ENCODE data around the gene LYST.
A peak's percentile ranks its signal among the peaks of the same experiment; 100 is the strongest.
"Not testable (repeated sequence)": the region's sequence is repeated elsewhere in the genome, so short reads cannot be mapped to it uniquely, and the experiment has no call there.

Gene LYST

DNA sequence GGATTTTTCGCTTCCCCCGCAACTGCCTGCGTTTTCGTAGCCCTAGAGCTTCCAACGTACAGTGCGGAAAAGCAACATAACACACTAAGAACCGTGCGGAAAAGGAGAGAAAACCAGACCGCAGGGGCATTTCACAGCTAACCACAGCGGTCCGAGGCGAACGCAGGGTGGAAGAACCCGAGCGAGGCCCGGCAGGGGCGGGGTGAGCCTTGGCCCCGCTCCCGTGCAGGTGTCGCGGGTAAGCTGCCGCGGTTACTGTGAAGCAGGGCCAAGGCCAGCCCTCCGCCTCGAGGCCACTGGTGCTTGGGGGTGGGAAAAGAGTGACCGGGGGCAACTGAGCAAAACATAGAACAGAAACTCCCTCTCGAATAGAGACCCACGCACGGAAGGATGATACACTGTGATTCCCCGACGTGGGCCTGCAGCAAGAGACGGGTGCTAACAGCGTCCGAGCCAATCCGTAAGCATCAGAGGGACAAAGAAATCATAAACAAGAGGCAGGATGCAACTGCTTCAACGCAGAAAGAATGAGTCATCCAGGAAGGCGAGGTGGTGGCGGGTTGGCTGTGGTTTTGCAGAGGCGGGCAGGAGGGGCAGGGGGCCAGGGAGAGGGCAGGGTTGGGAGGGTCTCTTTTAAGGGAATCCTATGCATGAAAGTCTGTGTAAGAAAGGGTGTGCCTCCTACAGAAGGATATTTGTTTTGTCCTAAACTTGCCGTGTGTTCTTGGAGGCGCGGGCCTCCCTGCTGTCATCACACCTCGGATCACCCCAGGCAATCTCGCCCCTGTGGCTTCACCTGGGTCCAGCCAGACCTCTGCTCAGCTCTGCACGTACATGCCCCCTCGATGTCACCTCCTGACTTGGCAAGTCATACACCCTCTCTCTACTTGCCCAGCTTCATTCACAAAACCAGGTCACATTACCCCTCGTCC, 224.4 kb downstream of the LYST start:
- Histone ChIP-seq H3K9ac (no peak overlapping the region), H3K27me3 (ENCODE audit: control insufficient read depth, insufficient read depth, low read length) (no peaks in the 10 kb centered on the region), H3K27ac (no peak overlapping the region), H3K4me2 (ENCODE audit: low read length) (no peak overlapping the region), H3K9me3 (ENCODE audit: control insufficient read depth, low read length) (no peaks in the 10 kb centered on the region), H3K36me3 (ENCODE audit: control insufficient read depth, insufficient read depth, low read length) (no peaks in the 10 kb centered on the region), H2AFZ (peak overlapping the region; percentile 20), H3K4me1 (no peaks in the 10 kb centered on the region), H3K4me3 (ENCODE audit: low read depth, low read length) (no peak overlapping the region), H3K79me2 (no peaks in the 10 kb centered on the region)
- TF ChIP-seq, protein P1, sequence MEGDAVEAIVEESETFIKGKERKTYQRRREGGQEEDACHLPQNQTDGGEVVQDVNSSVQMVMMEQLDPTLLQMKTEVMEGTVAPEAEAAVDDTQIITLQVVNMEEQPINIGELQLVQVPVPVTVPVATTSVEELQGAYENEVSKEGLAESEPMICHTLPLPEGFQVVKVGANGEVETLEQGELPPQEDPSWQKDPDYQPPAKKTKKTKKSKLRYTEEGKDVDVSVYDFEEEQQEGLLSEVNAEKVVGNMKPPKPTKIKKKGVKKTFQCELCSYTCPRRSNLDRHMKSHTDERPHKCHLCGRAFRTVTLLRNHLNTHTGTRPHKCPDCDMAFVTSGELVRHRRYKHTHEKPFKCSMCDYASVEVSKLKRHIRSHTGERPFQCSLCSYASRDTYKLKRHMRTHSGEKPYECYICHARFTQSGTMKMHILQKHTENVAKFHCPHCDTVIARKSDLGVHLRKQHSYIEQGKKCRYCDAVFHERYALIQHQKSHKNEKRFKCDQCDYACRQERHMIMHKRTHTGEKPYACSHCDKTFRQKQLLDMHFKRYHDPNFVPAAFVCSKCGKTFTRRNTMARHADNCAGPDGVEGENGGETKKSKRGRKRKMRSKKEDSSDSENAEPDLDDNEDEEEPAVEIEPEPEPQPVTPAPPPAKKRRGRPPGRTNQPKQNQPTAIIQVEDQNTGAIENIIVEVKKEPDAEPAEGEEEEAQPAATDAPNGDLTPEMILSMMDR (IDR thresholded peaks at IDR 0.05) = no peak

DNA sequence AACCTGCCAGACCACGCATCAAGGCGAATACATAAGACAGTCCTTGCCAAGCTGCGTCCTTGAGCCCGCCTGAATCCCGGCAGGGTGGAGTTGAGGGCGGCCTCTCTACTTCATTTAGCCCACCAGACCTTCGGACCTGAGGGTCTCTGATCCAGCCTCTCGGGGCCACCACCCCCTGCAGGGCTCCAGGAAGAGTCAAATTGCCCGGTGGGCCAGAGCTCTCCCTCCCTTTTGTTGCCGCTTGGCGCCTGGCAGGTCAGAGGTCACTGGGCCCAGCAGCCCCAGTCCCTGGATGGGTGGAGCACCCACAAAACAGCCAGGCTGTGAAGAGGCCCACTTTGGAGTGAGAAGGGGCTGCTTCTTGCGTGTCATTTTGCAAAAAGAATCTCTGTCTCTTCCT, 226.1 kb downstream of the LYST start:
- Histone ChIP-seq H3K4me2 (ENCODE audit: low read length) (no peak overlapping the region), H3K79me2 (no peaks in the 10 kb centered on the region), H3K4me1 (no peaks in the 10 kb centered on the region), H3K27ac (no peak overlapping the region), H3K9ac (no peak overlapping the region), H2AFZ (no peak overlapping the region), H3K27me3 (ENCODE audit: control insufficient read depth, insufficient read depth, low read length) (no peaks in the 10 kb centered on the region), H3K9me3 (ENCODE audit: control insufficient read depth, low read length) (no peaks in the 10 kb centered on the region), H3K36me3 (ENCODE audit: control insufficient read depth, insufficient read depth, low read length) (no peaks in the 10 kb centered on the region), H3K4me3 (ENCODE audit: low read depth, low read length) (no peak overlapping the region)
- TF ChIP-seq, protein P1 (IDR thresholded peaks at IDR 0.05) = no peak

DNA sequence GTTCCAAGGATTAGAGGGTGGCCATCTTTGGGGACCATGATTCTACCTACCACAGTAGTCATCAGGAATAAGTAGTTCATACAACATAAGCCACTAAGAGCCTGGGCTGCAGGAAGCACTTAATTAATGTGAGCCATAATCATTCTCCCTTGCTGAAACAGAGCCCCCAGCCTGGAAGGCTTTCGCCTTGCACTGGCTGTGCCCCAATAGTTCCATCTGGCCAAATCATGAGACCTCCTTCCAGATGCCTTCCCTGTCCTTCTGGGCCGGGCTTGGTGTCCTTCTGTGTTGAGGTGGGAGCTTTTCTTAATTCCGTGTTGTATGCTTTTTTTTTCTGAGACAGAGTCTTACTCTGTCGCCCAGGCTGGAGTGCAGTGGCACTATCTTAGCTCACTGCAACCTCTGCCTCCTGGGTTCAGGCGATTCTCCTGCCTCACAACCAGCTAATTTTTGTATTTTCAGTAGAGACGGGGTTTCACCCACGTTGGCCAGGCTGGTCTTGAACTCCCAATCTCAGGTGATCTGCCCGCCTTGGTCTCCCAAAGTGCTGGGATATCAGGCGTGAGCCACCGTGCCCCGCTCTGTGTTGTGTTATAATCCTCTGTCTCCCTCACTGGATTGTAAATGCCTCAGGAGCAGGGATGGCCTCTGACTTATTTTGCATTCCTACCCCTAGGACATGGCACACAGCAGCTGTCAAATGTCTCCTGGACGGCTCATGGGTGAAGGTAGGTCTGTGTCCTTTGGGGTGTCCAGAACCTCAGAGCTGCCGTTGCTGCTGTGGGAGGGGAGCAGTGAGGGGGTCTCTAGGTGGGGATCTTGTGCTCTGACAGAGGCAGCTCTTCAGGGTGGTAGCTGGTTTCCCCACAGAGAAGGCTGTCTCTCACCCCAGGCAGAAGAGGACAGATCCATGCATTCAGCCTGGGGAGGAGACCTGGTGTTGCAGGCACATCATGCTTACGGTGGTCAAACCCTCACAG, 227.2 kb downstream of the LYST start:
- no peak overlapping the region for H2AFZ ChIP-seq
- no peaks in the 10 kb centered on the region for H3K36me3 ChIP-seq (ENCODE audit: control insufficient read depth, insufficient read depth, low read length)
- H3K9me3 ChIP-seq (ENCODE audit: control insufficient read depth, low read length) = no peaks in the 10 kb centered on the region
- H3K4me3 ChIP-seq (ENCODE audit: low read depth, low read length) = no peak overlapping the region
- no peak overlapping the region for H3K27ac ChIP-seq
- H3K9ac ChIP-seq = no peak overlapping the region
- H3K4me2 ChIP-seq (ENCODE audit: low read length) = no peak overlapping the region
- TF ChIP-seq, protein P1 (IDR thresholded peaks at IDR 0.05) = no peak
- no peaks in the 10 kb centered on the region for H3K4me1 ChIP-seq
- H3K79me2 ChIP-seq = no peaks in the 10 kb centered on the region
- H3K27me3 ChIP-seq (ENCODE audit: control insufficient read depth, insufficient read depth, low read length) = no peaks in the 10 kb centered on the region

DNA sequence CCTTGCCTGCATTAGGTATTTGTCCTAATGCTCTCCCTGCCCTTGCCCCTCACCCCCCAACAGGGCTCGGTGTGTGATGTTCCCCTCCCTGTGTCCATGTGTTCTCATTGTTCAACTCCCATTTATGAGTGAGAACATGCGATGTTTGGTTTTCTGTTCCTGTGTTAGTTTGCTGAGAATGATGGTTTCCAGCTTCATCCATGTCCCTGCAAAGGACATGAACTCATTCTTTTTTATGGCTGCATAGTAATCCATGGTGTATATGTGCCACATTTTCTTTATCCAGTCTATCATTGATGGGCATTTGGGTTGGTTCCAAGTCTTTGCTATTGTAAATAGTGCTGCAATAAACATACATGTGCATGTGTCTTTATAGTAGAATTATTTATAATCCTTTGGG, 228.1 kb downstream of the LYST start:
- H3K9ac ChIP-seq = not testable (repeated sequence)

More for the DNA sequence above, 228.1 kb downstream of the LYST start:
- not testable (repeated sequence) for H3K36me3 ChIP-seq (ENCODE audit: control insufficient read depth, insufficient read depth, low read length); H2AFZ ChIP-seq; H3K4me2 ChIP-seq (ENCODE audit: low read length); H3K4me3 ChIP-seq (ENCODE audit: low read depth, low read length); H3K4me1 ChIP-seq; H3K27me3 ChIP-seq (ENCODE audit: control insufficient read depth, insufficient read depth, low read length); H3K9me3 ChIP-seq (ENCODE audit: control insufficient read depth, low read length); H3K27ac ChIP-seq; H3K79me2 ChIP-seq

Data from parathyroid adenoma (tissue), 2 donors.